AG04450 (cell line): ENCODE measurements around the gene ANKRD1. TPM values are rescaled to one million over a fixed set of nuclear protein-coding genes. Genes with fewer than 3 reads are reported as not detected.

Experiments used
- CTCF ChIA-PET: fragments of 300-600, 350-600 bp; formaldehyde crosslinking; extraction: SDS; loops from one replicate; lab custom pipeline; 2022; ENCODE audit warnings: antibody characterized with exemption, inconsistent platforms; lab: Charles Lee
- POLR2A ChIA-PET: fragments of 350-600 bp; formaldehyde crosslinking; extraction: SDS; loops from one replicate; lab custom pipeline; 2021; ENCODE audit warnings: antibody characterized with exemption, inconsistent platforms; lab: Yijun Ruan, JAX
- DNase-seq: peaks from one replicate; pipeline ENCODE4 v3.0.0-alpha.2; 2011; ENCODE audit warnings: low read depth, low spot score
- H3K27ac ChIP-seq: one replicate; pipeline ENCODE4 v1.5.1; 2012; ENCODE audit warnings: low read depth, low read length, control low read depth
- H3K27me3 ChIP-seq: one replicate; pipeline ENCODE4 v1.6.0; 2012; ENCODE audit warnings: low read length; ENCODE audit not compliant: control insufficient read depth, insufficient read depth
- H3K4me3 ChIP-seq: 2 replicates; pipeline ENCODE4 v1.5.1; 2011; ENCODE audit warnings: mild to moderate bottlenecking, low read depth, low read length, control low read depth
- H3K9me3 ChIP-seq: 2 replicates; pipeline ENCODE4 v1.5.1; 2012; ENCODE audit warnings: low read length; ENCODE audit not compliant: control insufficient read depth, insufficient read depth
- polyA plus RNA-seq: library from polyadenylated mRNA; depleted of rRNA; stranded (reverse); fragments of >200 nt; gene quantifications from 2 replicates; pipeline ENCODE4 v1.2.3, GENCODE V29; 2011
- TF ChIP-seq, protein P1 (sequence below): IDR thresholded peaks from 2 replicates; pipeline ENCODE4 v1.5.1; 2011; ENCODE audit warnings: low read depth, low read length, control low read depth, inconsistent platforms

Gene ANKRD1
- polyA plus RNA-seq, 1 experiment: 0.53 TPM

DNA sequence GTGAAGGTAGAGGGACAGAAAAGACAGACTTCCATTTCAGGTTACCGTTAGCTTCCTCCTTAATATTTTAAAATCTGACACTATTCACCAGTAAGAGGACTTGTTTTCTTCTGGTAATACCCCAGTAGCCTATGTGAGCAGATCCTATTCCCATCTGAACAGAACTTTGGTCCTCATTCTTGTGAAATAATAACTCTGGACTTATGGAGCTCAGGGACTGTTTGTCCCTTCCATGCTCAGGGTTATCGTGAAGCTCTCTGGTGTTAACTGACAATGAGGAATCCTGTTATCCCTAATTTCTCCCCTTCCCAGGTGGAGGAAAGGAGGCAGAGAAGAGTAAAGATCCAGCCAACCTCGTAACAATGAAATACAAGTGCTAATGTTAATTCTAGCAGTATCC, 47.0 kb upstream of the ANKRD1 start:
- Histone ChIP-seq H3K4me3 (no peak overlapping the region), H3K27me3 (peaks cover 5% of the 10 kb centered on the region), H3K27ac (no peak overlapping the region), H3K9me3 (no peaks in the 10 kb centered on the region; the same call in 1 of the 2 replicates)
- TF ChIP-seq, protein P1, sequence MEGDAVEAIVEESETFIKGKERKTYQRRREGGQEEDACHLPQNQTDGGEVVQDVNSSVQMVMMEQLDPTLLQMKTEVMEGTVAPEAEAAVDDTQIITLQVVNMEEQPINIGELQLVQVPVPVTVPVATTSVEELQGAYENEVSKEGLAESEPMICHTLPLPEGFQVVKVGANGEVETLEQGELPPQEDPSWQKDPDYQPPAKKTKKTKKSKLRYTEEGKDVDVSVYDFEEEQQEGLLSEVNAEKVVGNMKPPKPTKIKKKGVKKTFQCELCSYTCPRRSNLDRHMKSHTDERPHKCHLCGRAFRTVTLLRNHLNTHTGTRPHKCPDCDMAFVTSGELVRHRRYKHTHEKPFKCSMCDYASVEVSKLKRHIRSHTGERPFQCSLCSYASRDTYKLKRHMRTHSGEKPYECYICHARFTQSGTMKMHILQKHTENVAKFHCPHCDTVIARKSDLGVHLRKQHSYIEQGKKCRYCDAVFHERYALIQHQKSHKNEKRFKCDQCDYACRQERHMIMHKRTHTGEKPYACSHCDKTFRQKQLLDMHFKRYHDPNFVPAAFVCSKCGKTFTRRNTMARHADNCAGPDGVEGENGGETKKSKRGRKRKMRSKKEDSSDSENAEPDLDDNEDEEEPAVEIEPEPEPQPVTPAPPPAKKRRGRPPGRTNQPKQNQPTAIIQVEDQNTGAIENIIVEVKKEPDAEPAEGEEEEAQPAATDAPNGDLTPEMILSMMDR: no peak
- POLR2A ChIA-PET: interaction anchor here (2.4 kb wide), 1 partner anchor 38 kb away, joined by 15 read pairs; no protein-coding TSS in a partner anchor
- no peak for DNase-seq
- CTCF ChIA-PET: interaction anchor here (1.2 to 2.2 kb wide), 3 partner anchors 8 to 102 kb away, joined by 4 to 10 read pairs (median 6); no protein-coding TSS in a partner anchor

DNA sequence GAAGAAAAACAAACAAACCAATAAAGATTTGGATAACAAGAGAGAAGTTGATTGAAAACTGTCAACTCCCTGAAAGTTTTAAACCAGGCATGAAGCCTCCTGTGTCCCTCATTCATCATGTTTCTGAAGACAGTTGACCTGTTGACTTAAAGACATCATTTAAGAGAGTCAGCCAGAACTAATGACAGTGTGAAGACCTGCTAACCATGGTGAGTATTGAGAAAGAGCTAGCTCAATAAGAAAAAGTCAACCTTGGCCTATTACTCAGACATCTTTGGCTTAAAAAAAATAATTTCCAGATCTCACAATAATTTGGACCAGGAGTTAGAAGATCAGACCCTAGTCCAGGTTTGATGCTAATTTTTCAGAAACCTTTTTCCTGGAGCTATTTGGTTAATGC, 45.3 kb upstream of the ANKRD1 start:
- ChIA-PET CTCF (interaction anchor here (1.3 to 2.0 kb wide), 2 partner anchors 40 to 87 kb away, joined by 3 to 14 read pairs; no protein-coding TSS in a partner anchor), POLR2A (no interaction called here)
- Histone ChIP-seq H3K27me3 (peaks cover 5% of the 10 kb centered on the region), H3K9me3 (no peaks in the 10 kb centered on the region; the same call in 1 of the 2 replicates), H3K27ac (no peak overlapping the region), H3K4me3 (no peak overlapping the region)
- TF ChIP-seq, protein P1: no peak
- DNase-seq: no peak

DNA sequence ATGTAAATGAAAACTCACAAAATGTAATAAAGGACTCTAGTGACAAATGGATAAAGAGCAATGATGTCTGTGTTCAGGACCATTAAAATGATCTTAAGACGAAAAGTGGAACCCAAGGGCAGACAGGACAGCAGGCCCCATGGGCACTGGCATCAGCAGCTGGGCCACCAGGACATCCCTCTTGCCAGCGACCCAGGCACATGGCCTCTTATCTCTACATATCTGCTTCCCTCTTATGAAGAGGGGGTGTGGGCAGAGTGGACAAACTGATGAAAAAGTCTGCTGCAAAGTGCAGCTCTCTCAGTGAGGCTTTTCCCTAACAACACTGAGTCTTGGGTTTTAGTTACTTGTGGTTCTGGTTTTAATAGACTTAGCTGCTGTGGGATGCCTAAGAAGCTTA, 44.8 kb upstream of the ANKRD1 start:
- Histone ChIP-seq H3K9me3 (no peaks in the 10 kb centered on the region; the same call in 1 of the 2 replicates), H3K27ac (no peak overlapping the region), H3K27me3 (peaks cover 5% of the 10 kb centered on the region), H3K4me3 (no peak overlapping the region)
- ChIA-PET CTCF (interaction anchor here (2.0 kb wide), 1 partner anchor 40 kb away, joined by 14 read pairs; no protein-coding TSS in a partner anchor), POLR2A (no interaction called here)
- TF ChIP-seq, protein P1: no peak
- no peak for DNase-seq

DNA sequence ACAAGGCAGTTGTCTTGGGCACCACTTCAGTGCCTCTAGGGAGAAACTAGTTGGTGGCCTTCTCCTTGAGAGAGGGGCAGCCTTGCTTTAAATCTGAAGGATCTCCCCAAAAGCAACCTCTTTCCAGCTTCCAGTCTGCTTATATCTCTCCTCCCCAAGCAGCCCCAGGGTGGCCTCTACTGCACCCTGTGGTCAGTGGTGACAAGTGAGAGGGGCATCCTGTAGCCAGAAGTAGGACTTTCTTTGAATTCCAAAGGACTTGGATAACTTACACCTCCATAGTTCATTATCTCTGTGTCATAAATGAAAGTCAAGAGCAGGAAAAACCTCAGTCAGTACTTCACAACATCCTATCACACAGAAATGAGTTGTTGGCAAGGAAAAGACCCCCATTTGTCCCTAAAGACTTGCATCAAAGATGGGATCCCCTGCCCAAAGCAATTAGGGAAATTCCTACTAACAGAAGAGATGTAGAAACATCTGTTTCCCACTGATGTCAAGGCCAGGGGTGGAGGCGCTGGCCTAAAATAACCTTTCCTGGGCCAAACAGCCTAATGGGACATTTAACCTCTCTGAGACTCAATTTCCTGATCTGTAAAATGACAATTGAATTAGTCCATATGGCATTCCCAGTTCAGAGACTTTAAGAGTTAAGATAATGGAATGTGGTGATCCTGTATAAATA, 44.0 kb upstream of the ANKRD1 start:
- ChIA-PET POLR2A (no interaction called here), CTCF (no interaction called here)
- DNase-seq: no peak
- no peak overlapping the region for H3K27ac ChIP-seq
- TF ChIP-seq, protein P1: no peak
- no peaks in the 10 kb centered on the region for H3K9me3 ChIP-seq
- no peak overlapping the region for H3K4me3 ChIP-seq
- H3K27me3 ChIP-seq: peaks cover 5% of the 10 kb centered on the region

DNA sequence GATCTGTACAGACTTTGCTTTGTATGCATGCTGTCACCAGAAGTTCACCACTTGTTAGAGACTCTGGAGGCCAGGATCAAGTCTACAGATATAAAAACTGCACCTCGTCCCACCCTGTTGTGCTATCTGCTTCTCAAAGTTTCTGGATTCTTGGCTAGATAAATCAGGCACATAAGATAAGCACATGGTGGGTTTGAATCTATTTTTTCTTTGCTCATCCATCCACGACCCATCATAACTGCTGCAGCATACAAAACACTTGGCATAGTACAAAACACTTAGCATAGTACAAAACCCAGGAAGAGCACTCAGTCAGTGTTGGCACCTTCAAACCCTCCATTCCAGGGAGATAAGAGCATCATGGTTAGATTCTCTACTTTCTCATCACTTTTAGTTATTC, 42.4 kb upstream of the ANKRD1 start:
- Histone ChIP-seq H3K27me3 (peaks cover 5% of the 10 kb centered on the region), H3K27ac (no peak overlapping the region), H3K9me3 (no peaks in the 10 kb centered on the region), H3K4me3 (no peak overlapping the region)
- TF ChIP-seq, protein P1: no peak
- no peak for DNase-seq
- CTCF ChIA-PET: no interaction called here
- POLR2A ChIA-PET: no interaction called here
